Urinary bladder (tissue), 4 donors: ENCODE data around the gene THOC1. TPM values are rescaled to one million over a fixed set of nuclear protein-coding genes. Genes with fewer than 3 reads are reported as not detected.
"Not testable (repeated sequence)": the region's sequence is repeated elsewhere in the genome, so short reads cannot be mapped to it uniquely, and the experiment has no call there.

Source experiments
- DNase-seq: peaks from one replicate; pipeline ENCODE4 v3.0.0-alpha.2; 2015; ENCODE audit errors: extremely low spot score
- H3K27ac ChIP-seq: one replicate; pipeline ENCODE4 v1.5.1; 2013; ENCODE audit warnings: low read depth, mild to moderate bottlenecking, moderate library complexity
- H3K36me3 ChIP-seq: one replicate; pipeline ENCODE4 v1.6.1; 2013; ENCODE audit warnings: mild to moderate bottlenecking, moderate library complexity; ENCODE audit not compliant: insufficient read depth
- H3K4me1 ChIP-seq: one replicate; pipeline ENCODE4 v1.6.1; 2013; ENCODE audit warnings: mild to moderate bottlenecking, moderate library complexity; ENCODE audit not compliant: insufficient read depth
- H3K4me3 ChIP-seq: one replicate; pipeline ENCODE4 v1.5.1; 2013; ENCODE audit warnings: low read depth, low read length
- WGBS: extraction: QIAGEN DNeasy Blood & Tissue Kit; methylation state at CpG from one replicate; pipeline ENCODE4 v1.1.7; 2013; 5-methylcytosine and 5-hydroxymethylcytosine counted together
- polyA plus RNA-seq: library from polyadenylated mRNA; stranded (reverse); fragments of 200-250 nt; gene quantifications from one replicate; pipeline ENCODE4 v1.2.3, GENCODE V29; 2013
- total RNA-seq: library from RNA; depleted of rRNA; stranded (reverse); fragments of >200 nt; gene quantifications from one replicate; pipeline ENCODE4 v1.2.3, GENCODE V29; 2014
- donor health status: healthy with polysubstance abuse.
- donor health status: healthy.

Gene THOC1
- total RNA-seq (166 TPM), polyA plus RNA-seq (15.4 TPM)

GRCh38 chr18:267688-268552 lies at the start of gene THOC1:
THOC1 (minus strand) TSS chr18:268047; CDS start chr18:268019, 28 bp downstream.
- Histone ChIP-seq H3K36me3 (no peaks in the 10 kb centered on the region), H3K27ac (peak within 1 kb of the TSS; percentile 82), H3K4me3 (peak within 1 kb of the TSS; percentile 94), H3K4me1 (no peaks in the 10 kb centered on the region)
- WGBS, result under 1% methylated on average over 69 of the region's 69 CpGs
- peak; percentile 83 for DNase-seq

GRCh38 chr18:317618-318017 lies 49.8 kb upstream of the THOC1 start:
- 93% methylated on average over 5 of the region's 6 CpGs for WGBS
- H3K4me3 ChIP-seq, result no peak overlapping the region
- DNase-seq, result no peak
- H3K36me3 ChIP-seq, result no peaks in the 10 kb centered on the region
- H3K4me1 ChIP-seq, result no peaks in the 10 kb centered on the region
- H3K27ac ChIP-seq, result no peak overlapping the region

GRCh38 chr18:316393-316792 lies 48.5 kb upstream of the THOC1 start:
- 68% methylated on average over 8 of the region's 8 CpGs for WGBS
- H3K4me1 ChIP-seq, result no peaks in the 10 kb centered on the region
- DNase-seq, result no peak
- H3K36me3 ChIP-seq, result no peaks in the 10 kb centered on the region
- no peak overlapping the region for H3K27ac ChIP-seq
- H3K4me3 ChIP-seq, result no peak overlapping the region

- Histone ChIP-seq H3K4me1 (no peaks in the 10 kb centered on the region), H3K27ac (no peak overlapping the region), H3K36me3 (no peaks in the 10 kb centered on the region), H3K4me3 (no peak overlapping the region)
- no peak for DNase-seq
These were observed 46.1 kb upstream of the THOC1 start for GRCh38 chr18:313931-314330.

- Histone ChIP-seq H3K27ac (no peak overlapping the region), H3K4me1 (no peaks in the 10 kb centered on the region), H3K36me3 (no peaks in the 10 kb centered on the region), H3K4me3 (no peak overlapping the region)
- WGBS, result 72% methylated on average over 4 of the region's 4 CpGs
- DNase-seq, result no peak
These were observed 44.6 kb upstream of the THOC1 start for GRCh38 chr18:312415-312814.

- Histone ChIP-seq H3K4me3 (no peak overlapping the region), H3K27ac (no peak overlapping the region), H3K4me1 (no peaks in the 10 kb centered on the region), H3K36me3 (no peaks in the 10 kb centered on the region)
- no peak for DNase-seq
These were observed 42.2 kb upstream of the THOC1 start for GRCh38 chr18:310042-310441.

GRCh38 chr18:308086-308485 lies 40.2 kb upstream of the THOC1 start:
- not testable (repeated sequence) for DNase-seq, H3K36me3 ChIP-seq, H3K4me1 ChIP-seq, H3K27ac ChIP-seq, H3K4me3 ChIP-seq
- WGBS, result 89% methylated on average over 4 of the region's 4 CpGs

GRCh38 chr18:306608-307255 lies 38.9 kb upstream of the THOC1 start:
- no peak overlapping the region for H3K4me3 ChIP-seq
- WGBS, result 85% methylated on average over 7 of the region's 7 CpGs
- H3K36me3 ChIP-seq, result no peaks in the 10 kb centered on the region
- no peaks in the 10 kb centered on the region for H3K4me1 ChIP-seq
- DNase-seq, result no peak
- H3K27ac ChIP-seq, result no peak overlapping the region

- Histone ChIP-seq H3K36me3 (no peaks in the 10 kb centered on the region), H3K4me1 (no peaks in the 10 kb centered on the region), H3K27ac (no peak overlapping the region), H3K4me3 (no peak overlapping the region)
- no peak for DNase-seq
- WGBS, result 78% methylated on average over 6 of the region's 6 CpGs
These were observed 37.2 kb upstream of the THOC1 start for GRCh38 chr18:305003-305501.

- H3K4me3 ChIP-seq, result no peak overlapping the region
- 83% methylated on average over 2 of the region's 2 CpGs for WGBS
These were observed 35.8 kb upstream of the THOC1 start for GRCh38 chr18:303607-304006.

GRCh38 chr18:303011-303410 lies 35.2 kb upstream of the THOC1 start:
- 97% methylated on average over 1 of the region's 1 CpG for WGBS
- H3K27ac ChIP-seq, result no peak overlapping the region
- no peak for DNase-seq
- H3K4me3 ChIP-seq, result no peak overlapping the region
- H3K4me1 ChIP-seq, result no peaks in the 10 kb centered on the region
- H3K36me3 ChIP-seq, result no peaks in the 10 kb centered on the region

More at GRCh38 chr18:303607-304006, 35.8 kb upstream of the THOC1 start:
- no peaks in the 10 kb centered on the region for H3K4me1 ChIP-seq
- no peak for DNase-seq
- H3K27ac ChIP-seq, result no peak overlapping the region
- H3K36me3 ChIP-seq, result no peaks in the 10 kb centered on the region

- Histone ChIP-seq H3K27ac (no peak overlapping the region), H3K4me1 (no peaks in the 10 kb centered on the region), H3K36me3 (no peaks in the 10 kb centered on the region), H3K4me3 (no peak overlapping the region)
- DNase-seq, result no peak
- 86% methylated on average over 7 of the region's 7 CpGs for WGBS
These were observed 34.2 kb upstream of the THOC1 start for GRCh38 chr18:302097-302496.

- no peak overlapping the region for H3K4me3 ChIP-seq
- H3K27ac ChIP-seq, result no peak overlapping the region
- H3K4me1 ChIP-seq, result no peaks in the 10 kb centered on the region
- H3K36me3 ChIP-seq, result no peaks in the 10 kb centered on the region
- DNase-seq, result no peak
- WGBS, result 90% methylated on average over 2 of the region's 2 CpGs
These were observed 30.1 kb upstream of the THOC1 start for GRCh38 chr18:297936-298335.
